Duodenal mucosa (tissue), 2 donors: ENCODE measurements around the gene SH3RF3.

ENCODE experiments used
- H3K27ac ChIP-seq: one replicate; pipeline ENCODE4 v1.7.0; 2013; ENCODE audit warnings: low read depth, low read length
- H3K27me3 ChIP-seq, 2 donors: one replicate each; pipeline ENCODE4 v1.7.0; 2013; ENCODE audit warnings: low read length in 2 of 2, control low read depth in 1 of 2; ENCODE audit not compliant: insufficient read depth in 2 of 2, control insufficient read depth in 1 of 2
- H3K36me3 ChIP-seq, 2 donors: one replicate each; pipeline ENCODE4 v1.7.0; 2013; ENCODE audit warnings: low read length in 2 of 2, control low read depth in 1 of 2; ENCODE audit not compliant: insufficient read depth in 2 of 2, control insufficient read depth in 1 of 2
- H3K4me1 ChIP-seq, 2 donors: one replicate each; pipeline ENCODE4 v1.7.0; 2013; ENCODE audit warnings: low read length in 2 of 2, control low read depth in 1 of 2; ENCODE audit not compliant: insufficient read depth in 2 of 2, control insufficient read depth in 1 of 2
- H3K4me3 ChIP-seq, 2 donors: one replicate each; pipeline ENCODE4 v1.7.0; 2013; ENCODE audit warnings: low read length in 2 of 2, low read depth in 1 of 2
- H3K9ac ChIP-seq, 2 donors: one replicate each; pipeline ENCODE4 v1.7.0; 2013; ENCODE audit warnings: low read length in 2 of 2, low read depth in 1 of 2
- H3K9me3 ChIP-seq, 2 donors: one replicate each; pipeline ENCODE4 v1.7.0; 2013; ENCODE audit warnings: low read length in 2 of 2, control low read depth in 1 of 2; ENCODE audit not compliant: control insufficient read depth in 1 of 2

Gene SH3RF3

DNA sequence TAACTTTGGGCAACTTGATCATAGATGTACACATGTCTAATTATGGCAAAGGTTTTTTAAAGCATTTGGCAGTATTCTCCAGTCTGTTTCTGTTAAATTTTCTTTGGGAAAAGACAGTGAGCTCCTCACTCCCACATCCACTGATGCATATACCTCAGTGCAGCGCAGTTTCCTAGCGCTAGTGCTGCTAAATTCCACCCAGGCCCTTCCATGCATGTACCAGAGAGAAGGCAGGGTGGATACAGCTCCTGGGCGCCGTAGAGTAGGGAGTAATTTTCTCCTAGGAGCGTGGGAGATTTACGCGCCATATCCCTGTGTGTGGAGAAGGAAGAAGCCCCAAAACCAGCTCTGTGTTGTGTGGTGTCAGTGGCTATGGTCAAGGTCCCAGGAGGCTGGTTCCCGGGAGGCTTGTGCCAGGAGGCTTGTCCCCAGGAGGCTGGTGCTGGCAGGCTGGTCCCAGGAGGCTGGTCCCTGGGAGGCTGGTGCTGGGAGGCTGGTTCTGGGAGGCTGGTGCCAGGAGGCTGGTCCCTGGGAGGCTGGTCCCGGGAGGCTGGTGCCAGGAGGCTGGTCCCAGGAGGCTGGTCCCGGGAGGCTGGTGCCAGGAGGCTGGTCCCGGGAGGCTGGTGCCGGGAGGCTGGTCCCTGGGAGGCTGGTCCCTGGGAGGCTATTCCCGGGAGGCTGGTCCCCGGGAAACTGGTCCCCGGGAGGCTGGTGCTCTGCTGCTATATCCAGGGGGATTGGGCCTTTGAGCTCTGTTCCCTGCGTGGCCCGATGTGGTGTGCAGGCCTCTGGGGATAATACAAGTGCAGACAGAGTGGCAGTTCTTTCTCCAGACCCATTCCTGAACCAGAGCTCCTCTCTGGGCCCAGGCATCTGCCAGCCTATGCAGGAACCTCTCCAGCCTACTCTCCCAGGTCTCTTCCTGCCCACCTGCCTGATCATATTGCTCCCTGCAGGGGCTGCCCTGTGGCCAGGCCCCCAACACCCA lies 323.6 kb downstream of the SH3RF3 start:
- Histone ChIP-seq H3K27me3 (no peaks in the 10 kb centered on the region), H3K9me3 (no peaks in the 10 kb centered on the region), H3K36me3 (no peaks in the 10 kb centered on the region), H3K4me3 (no peak overlapping the region), H3K27ac (no peak overlapping the region), H3K4me1 (no peaks in the 10 kb centered on the region), H3K9ac (no peak overlapping the region)

DNA sequence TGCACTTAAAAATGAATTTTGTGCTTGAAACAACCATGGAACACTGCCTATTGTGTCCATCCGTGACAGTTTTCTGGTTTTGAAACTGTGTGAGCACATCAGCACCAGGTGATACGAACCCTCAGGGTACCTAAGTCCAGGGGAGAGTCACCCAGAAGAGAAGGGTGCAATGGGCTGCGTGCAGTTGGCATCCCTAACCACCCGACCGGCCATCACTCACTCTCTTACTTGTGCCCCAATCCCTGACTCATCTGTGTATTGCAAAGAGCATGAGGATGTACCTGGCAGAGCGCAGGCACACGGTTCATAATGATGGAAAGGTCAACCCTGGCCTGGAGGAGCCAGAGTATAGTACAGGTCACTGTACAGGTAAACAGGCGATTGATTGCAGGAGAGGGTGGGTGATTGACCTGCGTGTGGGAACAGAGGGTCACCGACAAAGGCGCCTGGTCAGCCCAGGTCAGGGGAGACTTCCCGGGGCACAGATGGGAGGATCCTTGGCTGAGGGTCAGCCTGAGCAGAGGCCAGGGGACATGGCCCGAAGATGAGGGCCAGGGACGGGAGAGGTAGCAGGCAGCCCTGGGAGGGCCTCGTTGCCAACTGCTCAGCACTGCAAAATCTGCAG lies 324.5 kb downstream of the SH3RF3 start:
- Histone ChIP-seq H3K4me1 (no peaks in the 10 kb centered on the region), H3K27me3 (no peaks in the 10 kb centered on the region), H3K27ac (no peak overlapping the region)

DNA sequence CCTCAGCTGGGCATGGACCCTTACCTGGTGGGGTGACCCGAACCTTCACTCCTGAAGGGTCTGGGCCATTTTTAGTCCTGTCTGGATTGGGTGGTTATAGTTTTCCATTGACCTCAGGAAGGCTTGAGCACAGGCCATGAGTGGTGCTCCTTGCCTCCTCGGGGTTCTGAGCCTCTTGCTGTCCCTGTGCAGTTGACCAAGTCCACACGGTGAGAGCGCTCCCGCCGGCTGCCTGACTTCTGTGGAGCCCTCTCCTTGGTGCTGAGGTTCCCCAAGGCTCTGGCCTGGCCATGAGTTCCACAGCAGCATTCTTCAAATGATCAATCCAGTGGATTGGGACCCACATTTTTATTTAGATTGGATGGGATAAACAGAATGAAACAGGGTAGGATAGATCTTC lies 325.3 kb downstream of the SH3RF3 start:
- Histone ChIP-seq H3K27ac (no peak overlapping the region), H3K4me1 (no peaks in the 10 kb centered on the region), H3K27me3 (no peaks in the 10 kb centered on the region), H3K4me3 (no peak overlapping the region), H3K9me3 (no peaks in the 10 kb centered on the region), H3K36me3 (no peaks in the 10 kb centered on the region), H3K9ac (no peak overlapping the region)

More for the DNA sequence above, 324.5 kb downstream of the SH3RF3 start:
- Histone ChIP-seq H3K9me3 (no peaks in the 10 kb centered on the region), H3K36me3 (no peaks in the 10 kb centered on the region), H3K9ac (no peak overlapping the region), H3K4me3 (no peak overlapping the region)

DNA sequence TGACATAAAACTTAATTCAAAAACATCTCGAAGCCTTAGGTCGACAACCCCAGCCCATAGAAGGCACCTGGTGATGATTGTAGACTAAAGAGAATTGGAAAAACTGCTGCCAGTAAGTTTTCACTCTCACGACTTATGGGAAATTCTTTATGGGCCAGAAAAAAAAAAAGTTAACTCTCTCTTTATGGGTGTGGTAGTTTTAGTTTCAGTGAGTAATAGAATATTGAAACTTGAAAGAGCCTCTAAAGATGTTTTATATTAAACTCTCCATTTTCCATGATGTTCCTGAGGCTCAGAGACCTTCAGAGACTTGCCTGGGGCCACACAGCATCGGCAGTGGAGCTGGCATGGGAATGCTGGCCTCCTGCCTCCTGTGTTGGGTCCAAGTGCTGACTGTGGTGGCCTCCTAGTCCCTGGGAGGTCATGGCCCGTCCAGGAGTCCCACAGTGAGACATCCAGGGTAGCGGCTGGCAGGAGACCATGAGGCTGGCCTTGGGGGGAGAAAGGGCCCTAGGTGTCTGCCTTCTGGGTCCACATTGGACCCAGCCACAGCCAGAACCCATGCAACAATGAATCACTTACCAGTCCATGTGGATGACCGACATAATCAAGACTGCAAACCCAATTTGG lies 325.9 kb downstream of the SH3RF3 start:
- Histone ChIP-seq H3K4me3 (no peak overlapping the region), H3K9ac (no peak overlapping the region), H3K27me3 (no peaks in the 10 kb centered on the region), H3K36me3 (no peaks in the 10 kb centered on the region), H3K9me3 (no peaks in the 10 kb centered on the region), H3K27ac (no peak overlapping the region), H3K4me1 (no peaks in the 10 kb centered on the region)

DNA sequence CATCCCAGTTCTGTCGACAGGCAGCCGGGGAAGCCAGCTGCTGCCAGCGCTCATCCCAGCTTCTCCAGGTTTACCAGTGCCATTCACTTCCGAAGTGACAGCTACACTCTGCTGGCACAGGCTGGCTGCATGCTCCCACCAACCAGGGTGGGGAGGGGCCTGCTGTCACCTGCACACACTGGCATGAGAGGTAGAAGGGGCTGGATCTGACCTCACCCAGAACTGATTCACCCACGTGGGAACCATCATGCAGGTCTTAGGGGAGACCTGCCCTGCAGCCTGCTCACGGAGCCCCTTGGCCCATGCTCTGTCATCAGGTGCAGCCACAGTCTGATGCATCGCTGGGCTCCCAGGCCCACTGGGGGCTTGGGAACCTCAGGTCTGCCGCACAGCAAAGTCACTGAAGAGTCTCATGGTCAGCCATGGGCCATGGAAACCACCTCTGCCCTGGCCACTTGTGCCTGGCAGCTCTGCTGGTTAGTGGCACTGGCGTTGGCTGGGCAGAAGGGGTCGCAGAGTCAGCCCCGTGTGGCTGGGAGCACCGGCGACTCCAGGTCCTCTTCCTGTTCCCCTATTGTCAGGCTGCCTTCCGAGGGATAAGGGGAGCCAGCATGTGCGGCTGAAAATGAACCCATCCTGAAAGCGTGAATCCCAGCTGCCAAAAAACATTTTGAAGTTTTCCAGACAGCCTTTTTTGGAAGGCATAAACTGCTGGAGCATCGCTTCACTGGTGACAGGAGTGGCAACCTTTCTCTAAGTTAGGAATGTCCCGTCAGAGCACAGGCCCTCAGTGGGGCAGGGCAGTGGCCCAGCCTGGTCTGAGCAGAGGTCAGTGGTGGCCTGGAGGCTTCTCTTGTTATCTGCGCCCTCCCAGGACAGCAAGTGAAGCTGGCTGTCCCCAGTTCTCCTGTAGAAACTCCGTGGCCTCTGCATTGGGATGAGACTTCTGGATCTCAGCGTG lies 327.0 kb downstream of the SH3RF3 start:
- Histone ChIP-seq H3K9me3 (no peaks in the 10 kb centered on the region), H3K36me3 (no peaks in the 10 kb centered on the region), H3K4me3 (no peak overlapping the region), H3K27me3 (no peaks in the 10 kb centered on the region), H3K9ac (no peak overlapping the region), H3K27ac (no peak overlapping the region), H3K4me1 (no peaks in the 10 kb centered on the region)

DNA sequence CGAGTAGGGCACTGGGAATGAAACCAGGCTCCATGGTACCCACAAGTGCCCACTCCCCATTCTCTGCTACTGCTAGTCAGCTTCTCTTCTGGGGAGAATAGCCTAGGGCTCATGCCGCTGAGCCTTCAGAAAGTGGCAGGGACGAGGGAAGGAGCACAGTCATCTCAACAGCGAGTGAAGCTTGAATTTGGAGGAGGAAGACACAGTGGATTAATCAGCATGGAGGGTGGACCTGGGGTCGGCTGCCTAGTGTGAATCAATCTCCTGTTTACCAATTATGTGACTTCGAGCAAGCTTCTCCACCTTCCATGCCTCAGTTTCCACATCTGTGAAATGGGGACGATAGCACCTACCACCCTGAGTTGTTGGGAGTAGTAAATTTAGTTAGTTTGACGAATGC lies 327.8 kb downstream of the SH3RF3 start:
- Histone ChIP-seq H3K27me3 (no peaks in the 10 kb centered on the region), H3K9me3 (no peaks in the 10 kb centered on the region), H3K4me1 (no peaks in the 10 kb centered on the region), H3K36me3 (no peaks in the 10 kb centered on the region), H3K9ac (no peak overlapping the region), H3K27ac (no peak overlapping the region), H3K4me3 (no peak overlapping the region)

DNA sequence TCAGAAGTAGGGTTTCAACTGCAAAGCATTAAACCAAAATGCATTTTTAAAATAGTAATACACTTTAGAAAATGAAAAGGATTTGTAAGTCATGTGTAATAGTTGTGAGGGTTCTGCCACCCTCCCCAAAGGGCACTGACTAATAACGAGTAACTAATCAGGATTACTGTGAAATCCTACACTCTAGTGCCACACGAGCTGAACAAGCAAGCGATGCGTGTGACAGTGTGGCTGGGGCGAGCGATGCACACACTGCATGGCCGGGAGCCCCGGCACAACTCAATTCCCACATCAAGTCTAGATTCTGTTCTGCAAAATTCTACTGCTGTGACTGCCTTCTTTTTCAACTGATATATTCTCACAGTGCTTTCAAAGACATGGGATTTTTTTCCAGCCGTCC lies 328.4 kb downstream of the SH3RF3 start:
- H3K27ac ChIP-seq = no peak overlapping the region

DNA sequence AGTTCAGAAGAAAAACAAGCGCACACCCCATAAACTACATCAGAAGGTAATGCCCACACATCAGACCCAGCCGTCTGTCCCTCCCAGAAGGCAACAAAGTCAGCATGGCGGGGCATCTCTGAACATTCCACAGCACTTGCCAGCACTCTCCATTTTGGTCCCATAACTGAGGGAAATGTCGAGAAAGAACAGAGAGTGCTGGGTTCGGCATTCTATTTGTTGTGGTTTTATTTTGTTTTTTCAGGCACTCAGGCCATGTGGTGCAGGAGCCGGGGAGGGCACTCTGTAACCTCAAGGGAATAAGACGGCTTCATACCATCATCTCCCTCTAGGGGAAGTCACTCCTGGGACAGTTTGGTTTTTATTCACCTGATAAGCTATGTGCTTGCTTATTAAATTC lies 328.8 kb downstream of the SH3RF3 start:
- Histone ChIP-seq H3K4me3 (no peak overlapping the region), H3K4me1 (no peaks in the 10 kb centered on the region), H3K27ac (no peak overlapping the region)

More for the DNA sequence above, 328.4 kb downstream of the SH3RF3 start:
- no peak overlapping the region for H3K9ac ChIP-seq
- no peaks in the 10 kb centered on the region for H3K27me3 ChIP-seq
- H3K36me3 ChIP-seq = no peaks in the 10 kb centered on the region
- no peaks in the 10 kb centered on the region for H3K4me1 ChIP-seq
- H3K9me3 ChIP-seq = no peaks in the 10 kb centered on the region
- no peak overlapping the region for H3K4me3 ChIP-seq

DNA sequence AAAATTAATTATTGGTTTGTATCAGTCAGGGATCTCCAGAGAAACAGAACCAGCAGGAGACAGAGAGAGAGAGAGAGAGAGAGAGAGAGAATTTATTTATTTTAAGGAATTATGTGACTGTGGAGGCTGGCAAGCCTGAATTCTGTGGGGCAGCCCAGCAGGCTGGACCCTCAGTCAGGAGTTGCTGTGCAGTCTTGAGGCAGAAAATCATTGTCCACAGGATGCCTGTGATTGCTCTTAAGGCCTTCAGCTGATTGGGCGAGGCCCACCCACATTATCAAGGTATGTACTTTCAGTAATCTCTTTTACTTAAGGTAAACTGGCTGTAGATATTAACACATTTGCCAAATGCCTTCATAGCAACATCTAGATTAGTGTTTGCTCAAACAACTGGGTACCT lies 329.5 kb downstream of the SH3RF3 start:
- Histone ChIP-seq H3K27me3 (no peaks in the 10 kb centered on the region), H3K4me1 (no peaks in the 10 kb centered on the region), H3K36me3 (no peaks in the 10 kb centered on the region), H3K4me3 (no peak overlapping the region), H3K9me3 (no peaks in the 10 kb centered on the region), H3K9ac (no peak overlapping the region), H3K27ac (no peak overlapping the region)

More for the DNA sequence above, 328.8 kb downstream of the SH3RF3 start:
- no peaks in the 10 kb centered on the region for H3K27me3 ChIP-seq
- no peak overlapping the region for H3K9ac ChIP-seq
- no peaks in the 10 kb centered on the region for H3K9me3 ChIP-seq
- no peaks in the 10 kb centered on the region for H3K36me3 ChIP-seq
